GM12878 (cell line): ENCODE measurements around the gene TAMALIN. TPM values are rescaled to one million over a fixed set of nuclear protein-coding genes. Genes with fewer than 3 reads are reported as not detected.

ENCODE experiments used
- ATAC-seq: fragments of 200-7000 bp; cut with Tn5 transposase; 3 replicates; pipeline ENCODE4 v1.9.1; 2020; ENCODE audit warnings: mild to moderate bottlenecking, moderate library complexity
- BruUV-seq: library from RNA; stranded (reverse); fragments of 400-500 nt; replicated peaks from 2 replicates; lab custom pipeline; 2021; lab: Mats Ljungman, UMichigan
- CTCF ChIA-PET: fragments of 300-600 bp; sonication (Branson Sonifier 250); formaldehyde crosslinking; extraction: SDS; loops from one replicate; lab custom pipeline; 2021; ENCODE audit warnings: inconsistent platforms; lab: Yijun Ruan, JAX
- POLR2A ChIA-PET: fragments of 350-600 bp; formaldehyde crosslinking; extraction: SDS; loops from one replicate; lab custom pipeline; 2021; ENCODE audit warnings: inconsistent platforms; lab: Charles Lee
- RAD21 ChIA-PET: fragments of 300-600 bp; sonication (Branson Sonifier 250); formaldehyde crosslinking; loops from one replicate; lab custom pipeline; 2023; ENCODE audit warnings: antibody characterized with exemption; ENCODE audit not compliant: unreplicated experiment; lab: Charles Lee
- SMC1A ChIA-PET: fragments of 300-600 bp; sonication (Branson Sonifier 250); formaldehyde crosslinking; loops from one replicate; lab custom pipeline; 2023; ENCODE audit not compliant: unreplicated experiment, uncharacterized antibody; lab: Charles Lee
- DNase-seq: peaks from one replicate; pipeline ENCODE4 v3.0.0-alpha.2; 2011; ENCODE audit warnings: low read depth, low spot score
- FAIRE-seq: peaks from 3 replicates; lab custom pipeline; 2011; peaks lifted over from hg19 to GRCh38; lab: Jason Lieb, UNC
- H2AFZ ChIP-seq: 2 replicates; pipeline ENCODE4 v1.6.0; 2011; ENCODE audit warnings: low read depth, low read length, control low read depth; ENCODE audit not compliant: control insufficient read depth
- H3K27ac ChIP-seq: 2 replicates; pipeline ENCODE4 v1.5.1; 2011; ENCODE audit warnings: control low read depth; ENCODE audit not compliant: control insufficient read depth, insufficient read depth
- H3K27me3 ChIP-seq, 2 experiments: replicated peaks in 1 of 2; 2 replicates each; pipeline versions ENCODE4 v1.6.0 to v1.6.1; 2011; ENCODE audit warnings: low read length in 1 of 2; ENCODE audit not compliant: control insufficient read depth in 2 of 2, insufficient read depth in 2 of 2
- H3K36me3 ChIP-seq, 2 experiments: 2 replicates each; pipeline ENCODE4 v1.5.1; 2011; ENCODE audit warnings: low read length in 1 of 2; ENCODE audit not compliant: control insufficient read depth in 2 of 2, insufficient read depth in 2 of 2
- H3K4me1 ChIP-seq: 2 replicates; pipeline ENCODE4 v1.6.1; 2011; ENCODE audit warnings: mild to moderate bottlenecking, low read length, moderate library complexity, mixed read lengths; ENCODE audit not compliant: control insufficient read depth, insufficient read depth
- H3K4me2 ChIP-seq: 2 replicates; pipeline ENCODE4 v1.6.0; 2011; ENCODE audit warnings: control low read depth; ENCODE audit not compliant: control insufficient read depth, insufficient read depth
- H3K4me3 ChIP-seq: fragments of 200-600 bp; sonication (generic); 2 replicates; pipeline ENCODE4 v1.5.1; 2016
- H3K79me2 ChIP-seq: 2 replicates; pipeline ENCODE4 v1.6.0; 2011; ENCODE audit warnings: low read length; ENCODE audit not compliant: control insufficient read depth, insufficient read depth
- H3K9ac ChIP-seq: 2 replicates; pipeline ENCODE4 v1.8.0; 2011; ENCODE audit warnings: low read length, control low read depth, mixed read lengths; ENCODE audit not compliant: control insufficient read depth, insufficient read depth
- H3K9me3 ChIP-seq: replicated peaks from 3 replicates; pipeline ENCODE4 v1.5.1; 2011; ENCODE audit warnings: mild to moderate bottlenecking, low read length; ENCODE audit not compliant: control insufficient read depth, insufficient read depth
- H4K20me1 ChIP-seq: 2 replicates; pipeline ENCODE4 v1.6.0; 2011; ENCODE audit not compliant: control insufficient read depth, insufficient read depth
- BHLHE40 ChIP-seq, 2 experiments: fragments of 450-650 bp in 1 of 2; IDR thresholded peaks; 2 replicates each; pipeline ENCODE4 v1.6.1; 2011 to 2017; ENCODE audit warnings: low read depth in 2 of 2, borderline replicate concordance in 1 of 2, improper control_type of control experiment in 1 of 2, low read length in 1 of 2, mild to moderate bottlenecking in 1 of 2
- CBFB ChIP-seq: IDR thresholded peaks from 2 replicates; pipeline ENCODE4 v1.6.1; 2016; ENCODE audit warnings: antibody characterized with exemption, low read depth
- E2F4 ChIP-seq: IDR thresholded peaks from 2 replicates; pipeline ENCODE4 v1.6.1; 2012; ENCODE audit warnings: low read depth, low read length, improper control_type of control experiment
- EGR1 ChIP-seq, 2 experiments: IDR thresholded peaks; 1 replicate in 1 of 2; 2 replicates in 1 of 2; pipeline ENCODE4 v1.6.1; 2011 to 2012; ENCODE audit warnings: low read depth in 2 of 2, low read length in 2 of 2, borderline replicate concordance in 1 of 2, mild to moderate bottlenecking in 1 of 2, moderate library complexity in 1 of 2
- HCFC1 ChIP-seq: fragments of 150-350 bp; IDR thresholded peaks from 2 replicates; pipeline ENCODE4 v1.6.1; 2014; ENCODE audit warnings: low read length
- JUNB ChIP-seq: IDR thresholded peaks from 2 replicates; pipeline ENCODE4 v1.6.1; 2016; ENCODE audit warnings: antibody characterized with exemption, mild to moderate bottlenecking
- MEF2A ChIP-seq: IDR thresholded peaks from 2 replicates; pipeline ENCODE4 v1.6.1; 2011; ENCODE audit warnings: low read depth, mild to moderate bottlenecking, low read length, moderate library complexity; ENCODE audit not compliant: insufficient read depth
- MTA2 ChIP-seq: fragments of 450-650 bp; IDR thresholded peaks from 2 replicates; pipeline ENCODE4 v1.6.1; 2016; ENCODE audit warnings: low read depth, mild to moderate bottlenecking, moderate library complexity
- MYC ChIP-seq: IDR thresholded peaks from 2 replicates; pipeline ENCODE4 v1.6.1; 2011; ENCODE audit warnings: mild to moderate bottlenecking, low read length, moderate library complexity, inconsistent platforms; ENCODE audit not compliant: insufficient read depth, insufficient replicate concordance, insufficient read length, severe bottlenecking
- PAX5 ChIP-seq: IDR thresholded peaks from 2 replicates; pipeline ENCODE4 v1.6.1; 2011; ENCODE audit warnings: low read depth, low read length, borderline replicate concordance
- PAX8 ChIP-seq: fragments of 450-650 bp; IDR thresholded peaks from 2 replicates; pipeline ENCODE4 v1.6.1; 2017; ENCODE audit warnings: mild to moderate bottlenecking, moderate library complexity
- POLR2A ChIP-seq: IDR thresholded peaks from 2 replicates; pipeline ENCODE4 v1.6.1; 2011; ENCODE audit warnings: low read depth, mild to moderate bottlenecking, low read length
- SIN3A ChIP-seq: IDR thresholded peaks from 2 replicates; pipeline ENCODE4 v1.6.1; 2012; ENCODE audit warnings: low read depth, low read length, improper control_type of control experiment
- SREBF1 ChIP-seq: IDR thresholded peaks from 2 replicates; pipeline ENCODE4 v1.6.1; 2012; ENCODE audit warnings: mild to moderate bottlenecking, low read length
- TARDBP ChIP-seq: IDR thresholded peaks from 2 replicates; pipeline ENCODE4 v1.6.1; 2016; ENCODE audit warnings: borderline replicate concordance
- TCF12 ChIP-seq: IDR thresholded peaks from 2 replicates; pipeline ENCODE4 v1.6.1; 2011; ENCODE audit warnings: low read depth, mild to moderate bottlenecking, low read length
- WGBS: methylation state at CpG from one replicate; pipeline ENCODE4 v1.1.6; 2016; ENCODE audit warnings: low lambda C conversion rate; ENCODE audit not compliant: insufficient replicate concordance, insufficient coverage; ENCODE audit errors: missing lambda C conversion rate; 5-methylcytosine and 5-hydroxymethylcytosine counted together
- in situ Hi-C: fragments of 300-500 bp; cut with MboI; formaldehyde crosslinking; loops from 9 replicates; pipeline ENCODE4 v1.14.3; 2018; ENCODE audit warnings: mixed read lengths
- intact Hi-C: fragments of 100-400 bp; cut with micrococcal nuclease; formaldehyde crosslinking; loops from one replicate; pipeline ENCODE4 v1.14.2; 2022; ENCODE audit not compliant: unreplicated experiment
- polyA plus RNA-seq, 11 experiments: library from polyadenylated mRNA; depleted of rRNA in 4 of 11; unstranded in 6 of 11; stranded (reverse) in 5 of 11; fragments of >200 nt; fragmentation: Nextera tagmentation in 4 of 11; fragmentation: Illumina TruSeq in 1 of 11; extraction: Ambion mirVana in 4 of 11; extraction: Trizol in 1 of 11; gene quantifications; 1 replicate in 1 of 11; 2 replicates in 10 of 11; pipeline versions ENCODE4 v1.2.1 to v1.2.3, GENCODE V29; 2011 to 2016; ENCODE audit warnings: inconsistent platforms in 2 of 11, missing spikeins in 2 of 11, low read depth in 1 of 11
- total RNA-seq, 4 experiments: library from RNA; depleted of rRNA in 3 of 4; stranded (reverse); fragments of >200 nt in 3 of 4; fragmentation: Illumina TruSeq in 1 of 4; extraction: Trizol in 1 of 4; gene quantifications; 2 replicates each; pipeline versions ENCODE4 v1.2.1 to v1.2.3, GENCODE V29; 2013 to 2021
- TF ChIP-seq, protein P1 (sequence below): fragments of 450-650 bp; IDR thresholded peaks from 2 replicates; pipeline ENCODE4 v1.6.1; 2018; ENCODE audit warnings: borderline replicate concordance, mild to moderate bottlenecking; ENCODE audit not compliant: partially characterized antibody

TAMALIN gene
- total and polyA plus RNA-seq, 10 of the 15 experiments (the other 5 are each of a cell fraction or from before 2014, with no cell fraction given) = 0.09 to 0.58 (median 0.19) TPM; not detected in 4

GRCh38 chr12:51961834-51962233 is 44.9 kb upstream of the TAMALIN start (continued):
- TF ChIP-seq CBFB (no peak), TARDBP (no peak), MTA2 (no peak), JUNB (no peak)
- TF ChIP-seq, protein P1, sequence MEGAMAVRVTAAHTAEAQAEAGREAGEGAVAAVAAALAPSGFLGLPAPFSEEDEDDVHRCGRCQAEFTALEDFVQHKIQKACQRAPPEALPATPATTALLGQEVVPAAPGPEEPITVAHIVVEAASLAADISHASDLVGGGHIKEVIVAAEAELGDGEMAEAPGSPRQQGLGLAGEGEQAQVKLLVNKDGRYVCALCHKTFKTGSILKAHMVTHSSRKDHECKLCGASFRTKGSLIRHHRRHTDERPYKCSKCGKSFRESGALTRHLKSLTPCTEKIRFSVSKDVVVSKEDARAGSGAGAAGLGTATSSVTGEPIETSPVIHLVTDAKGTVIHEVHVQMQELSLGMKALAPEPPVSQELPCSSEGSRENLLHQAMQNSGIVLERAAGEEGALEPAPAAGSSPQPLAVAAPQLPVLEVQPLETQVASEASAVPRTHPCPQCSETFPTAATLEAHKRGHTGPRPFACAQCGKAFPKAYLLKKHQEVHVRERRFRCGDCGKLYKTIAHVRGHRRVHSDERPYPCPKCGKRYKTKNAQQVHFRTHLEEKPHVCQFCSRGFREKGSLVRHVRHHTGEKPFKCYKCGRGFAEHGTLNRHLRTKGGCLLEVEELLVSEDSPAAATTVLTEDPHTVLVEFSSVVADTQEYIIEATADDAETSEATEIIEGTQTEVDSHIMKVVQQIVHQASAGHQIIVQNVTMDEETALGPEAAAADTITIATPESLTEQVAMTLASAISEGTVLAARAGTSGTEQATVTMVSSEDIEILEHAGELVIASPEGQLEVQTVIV = no peak

- intact Hi-C loops (no loop called here), in situ Hi-C loops (no loop called here)
- DNase-seq (no peak), FAIRE-seq (no peak), ATAC-seq (no peak)
- Histone ChIP-seq H3K9me3 (no peaks in the 10 kb centered on the region; the same call in 2 of the 3 replicates), H3K4me2 (no peak overlapping the region), H3K27me3 (peaks cover 0 to 3% of the 10 kb centered on the region in 2 experiments; a peak in 1 of 4 replicates), H2AFZ (no peak overlapping the region), H3K36me3 (no peaks in the 10 kb centered on the region), H4K20me1 (no peaks in the 10 kb centered on the region), H3K9ac (no peak overlapping the region), H3K79me2 (no peaks in the 10 kb centered on the region), H3K4me3 (no peak overlapping the region), H3K4me1 (no peaks in the 10 kb centered on the region), H3K27ac (no peak overlapping the region)
- SMC1A ChIA-PET = interaction anchor here (1.3 to 1.4 kb wide), 2 partner anchors 15 to 87 kb away, joined by 3 read pairs; no protein-coding TSS in a partner anchor
- 92% methylated on average over 3 of the region's 3 CpGs for WGBS
- TF ChIP-seq E2F4 = no peak
- TF ChIP-seq HCFC1 = no peak
- TF ChIP-seq PAX5 = no peak
- TF ChIP-seq SIN3A = no peak
- TF ChIP-seq EGR1 (IDR thresholded peaks at IDR 0.05; ENCODE audit: borderline replicate concordance in 1 of 2, low read depth in 2 of 2, low read length in 2 of 2) = no peak
- no peak for TF ChIP-seq MEF2A
- TF ChIP-seq SREBF1 = no peak
- TF ChIP-seq BHLHE40 (IDR thresholded peaks at IDR 0.05; ENCODE audit: borderline replicate concordance in 1 of 2, low read depth in 2 of 2, low read length in 1 of 2) = no peak
- TF ChIP-seq MYC = no peak
- no peak for TF ChIP-seq MTA2
- TF ChIP-seq, protein P1 = no peak
- TF ChIP-seq TCF12 = no peak
- TF ChIP-seq POLR2A = no peak
- no peak for TF ChIP-seq PAX8
- BruUV-seq = no TSS peak
- RAD21 ChIA-PET = no interaction called here
- CTCF ChIA-PET = interaction anchor here (1.3 to 1.5 kb wide), 2 partner anchors 8 to 19 kb away, joined by 5 to 12 read pairs; no protein-coding TSS in a partner anchor
- POLR2A ChIA-PET = interaction anchor here (1.6 kb wide), 1 partner anchor 9 kb away, joined by 4 read pairs; no protein-coding TSS in a partner anchor
Observed at GRCh38 chr12:51962737-51963136, 44.0 kb upstream of the TAMALIN start.
